GM10847 (cell line): ENCODE measurements around the gene C14orf119.

Experiments
- POLR2A ChIP-seq: IDR thresholded peaks from 2 replicates; pipeline ENCODE4 v1.6.1; 2011; ENCODE audit not compliant: insufficient read length; ENCODE audit errors: extremely low read depth

C14orf119 gene, protein sequence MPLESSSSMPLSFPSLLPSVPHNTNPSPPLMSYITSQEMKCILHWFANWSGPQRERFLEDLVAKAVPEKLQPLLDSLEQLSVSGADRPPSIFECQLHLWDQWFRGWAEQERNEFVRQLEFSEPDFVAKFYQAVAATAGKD

DNA sequence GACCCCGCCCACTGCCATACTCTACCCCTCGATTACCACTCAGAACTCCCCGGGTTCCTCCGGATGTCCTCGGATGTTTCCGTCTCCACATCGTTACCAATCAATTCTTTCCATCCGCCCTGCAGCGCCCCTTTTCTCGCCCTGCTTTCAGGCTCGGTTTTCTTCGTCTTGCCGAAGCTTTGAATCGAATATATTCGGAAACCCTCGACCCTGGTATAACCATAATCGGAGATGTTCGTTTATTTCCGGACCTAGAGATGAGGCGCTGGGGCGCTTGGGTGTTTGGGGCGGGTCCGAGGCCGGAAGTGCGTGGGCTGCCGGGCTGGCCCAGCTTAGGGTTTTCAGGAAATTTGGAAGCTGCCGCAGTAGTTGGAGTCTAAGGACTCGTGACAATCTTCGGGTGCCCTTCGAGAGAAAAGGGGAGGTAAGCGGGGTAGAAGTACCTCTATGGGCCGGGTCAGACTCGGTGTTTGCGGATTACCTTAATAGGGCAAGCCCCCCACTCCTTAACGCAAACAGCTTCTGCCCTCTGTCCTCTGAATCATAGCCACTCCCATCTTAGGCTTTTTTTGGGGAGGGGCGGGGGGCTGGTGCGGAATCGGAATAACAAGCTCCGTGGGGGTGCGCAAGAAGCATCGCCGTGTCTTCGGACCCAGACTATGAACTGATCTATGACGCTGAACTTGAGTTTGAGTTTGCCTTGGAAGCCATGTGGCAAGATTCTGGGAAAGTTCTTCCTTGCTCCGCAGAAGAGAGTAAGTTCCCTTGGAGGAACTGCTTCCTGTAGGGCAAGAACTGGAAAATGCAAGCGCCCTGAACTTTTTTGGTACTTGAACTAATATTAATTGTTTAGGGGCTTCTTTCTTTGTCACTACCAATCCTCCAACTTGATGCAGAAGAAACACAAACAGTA is at the start of gene C14orf119:
TSS of gene C14orf119 (plus strand) at position 310 of the 913 bp plus-strand sequence. CDS start 2,154 bp downstream, outside the sequence.
- TF ChIP-seq POLR2A = peak; percentile 56

DNA sequence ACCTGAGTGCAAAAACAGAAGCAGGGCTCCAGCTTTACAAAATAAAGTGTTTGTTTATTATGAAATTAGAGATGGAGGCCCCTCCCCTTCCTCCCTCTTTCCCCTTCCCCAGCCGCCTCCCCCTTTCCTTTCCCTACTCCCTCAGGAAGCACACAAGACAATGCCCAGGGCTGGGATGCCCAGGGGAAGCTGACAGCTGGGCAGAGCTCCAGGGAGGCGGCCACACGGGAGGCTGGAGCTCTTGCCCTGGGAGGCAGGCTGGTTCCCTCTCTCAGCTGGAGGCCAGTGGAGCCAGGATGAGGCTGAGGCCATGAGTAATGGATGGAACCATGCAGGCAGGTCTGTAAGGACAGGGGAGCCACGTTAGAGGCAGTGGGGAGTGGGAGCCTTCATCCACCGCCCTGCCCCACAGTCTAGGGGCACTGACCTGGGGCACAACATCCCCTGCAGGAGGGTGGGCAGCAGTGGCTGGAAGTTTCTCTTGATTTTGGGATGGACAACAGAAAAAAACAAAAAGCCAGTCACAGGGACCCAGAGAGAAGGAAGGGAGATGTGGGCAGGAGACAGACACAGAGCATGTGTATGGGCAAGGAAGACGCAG is 48.2 kb upstream of the C14orf119 start:
- no peak for TF ChIP-seq POLR2A

DNA sequence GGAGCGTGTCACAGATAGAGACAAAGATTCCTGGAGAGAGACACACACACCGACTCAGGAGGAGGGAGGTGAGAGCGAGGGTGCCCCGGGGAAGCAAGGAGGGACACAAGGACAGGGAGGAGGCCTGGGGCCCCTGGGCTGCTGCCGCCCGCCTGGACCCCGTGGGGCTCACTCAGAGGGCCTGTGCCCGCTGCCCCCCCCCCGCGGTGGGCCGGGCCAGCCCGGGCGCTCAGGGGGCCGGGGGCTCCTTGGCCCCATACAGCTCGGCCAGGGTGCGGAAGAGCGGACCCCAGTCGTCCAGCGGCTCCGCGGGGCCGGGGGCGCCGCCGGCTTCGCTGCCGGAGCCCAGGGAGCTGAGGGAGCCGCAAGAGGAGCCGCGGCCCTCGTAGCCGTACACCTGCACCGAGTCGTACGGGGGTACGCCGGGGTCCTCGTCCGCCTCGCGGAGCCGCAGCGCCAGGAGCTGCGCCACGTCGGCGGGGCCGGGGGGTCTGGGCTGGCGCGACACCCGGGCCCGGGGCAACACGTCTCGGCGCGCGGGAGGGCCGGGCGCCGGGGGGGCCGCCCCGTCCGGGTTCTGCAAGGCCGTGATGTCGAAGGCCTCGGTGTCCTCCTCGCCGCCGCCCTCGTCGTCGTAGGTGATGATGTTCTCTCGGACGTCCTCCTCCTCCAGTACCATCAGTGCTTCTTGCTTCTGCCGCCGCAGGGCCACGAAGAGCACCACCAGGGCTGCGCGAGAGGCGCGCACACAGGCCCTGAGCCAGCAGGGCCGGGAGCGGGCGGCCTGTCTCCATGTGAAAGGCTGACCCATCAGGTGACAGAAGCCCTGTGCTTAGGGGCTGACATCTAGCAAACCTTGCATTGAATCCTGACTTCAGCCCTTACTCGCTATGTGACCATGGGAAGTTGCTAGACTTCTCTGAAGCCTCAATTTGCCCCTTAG is 47.3 kb upstream of the C14orf119 start:
- TF ChIP-seq POLR2A = no peak

DNA sequence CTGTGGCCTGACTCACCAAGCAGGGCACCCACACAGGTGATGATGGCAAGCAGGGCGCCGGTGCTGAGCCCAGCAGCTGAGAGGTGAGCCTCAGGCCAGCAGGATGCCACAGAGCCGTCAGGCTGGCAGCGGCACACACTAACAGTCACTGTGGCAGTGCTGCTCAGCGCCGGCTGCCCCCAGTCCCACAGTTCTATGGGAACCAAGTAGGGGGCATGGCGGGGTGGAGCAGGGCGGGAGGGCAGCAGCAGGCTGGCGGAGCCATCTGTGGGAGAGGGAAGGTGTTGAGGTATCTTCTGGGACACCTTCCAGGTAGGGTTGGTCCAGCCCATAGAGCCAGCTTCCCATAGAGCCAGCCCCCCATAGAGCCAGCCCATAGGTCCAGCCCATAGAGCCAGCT is 46.3 kb upstream of the C14orf119 start:
- TF ChIP-seq POLR2A = no peak

DNA sequence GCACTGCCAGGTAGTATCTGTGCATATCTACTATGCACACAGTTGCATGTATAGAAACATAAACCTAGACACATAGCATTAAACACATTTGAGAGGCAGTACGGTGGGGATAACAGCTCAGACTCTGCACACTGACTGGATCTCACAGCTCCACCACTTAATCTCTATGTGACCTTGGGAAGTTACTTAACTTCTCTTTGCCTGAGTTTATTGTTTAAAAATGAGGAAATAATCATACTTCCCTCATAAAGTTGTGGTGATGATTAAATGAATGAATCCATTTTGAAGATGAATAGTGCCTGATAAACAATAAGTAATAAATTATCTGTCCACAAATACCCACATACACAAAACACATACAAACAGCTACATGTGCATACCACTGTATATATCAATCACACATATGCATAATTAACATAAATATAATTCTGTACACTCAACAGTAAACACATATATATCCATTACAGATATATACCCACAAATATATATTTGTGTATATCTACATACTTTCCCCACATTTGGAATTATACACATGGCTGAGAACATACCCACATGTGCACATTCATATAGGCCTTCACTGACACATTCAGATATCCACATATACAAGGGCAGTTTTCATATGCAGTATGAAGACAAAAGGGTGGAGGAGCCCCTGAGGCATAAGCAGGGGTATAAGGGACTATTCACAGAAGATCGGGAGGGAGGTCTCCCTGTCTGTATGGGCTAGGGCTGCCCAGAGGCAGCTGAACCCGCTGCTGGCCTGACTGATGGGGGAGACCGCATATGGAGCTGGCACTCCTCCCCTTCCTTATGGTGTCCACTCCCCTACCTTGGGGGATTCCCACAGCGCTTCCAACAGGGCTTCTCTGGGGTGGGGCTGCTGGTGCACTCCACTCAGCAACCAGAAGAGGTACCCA is 43.9 kb upstream of the C14orf119 start:
- TF ChIP-seq POLR2A = no peak

DNA sequence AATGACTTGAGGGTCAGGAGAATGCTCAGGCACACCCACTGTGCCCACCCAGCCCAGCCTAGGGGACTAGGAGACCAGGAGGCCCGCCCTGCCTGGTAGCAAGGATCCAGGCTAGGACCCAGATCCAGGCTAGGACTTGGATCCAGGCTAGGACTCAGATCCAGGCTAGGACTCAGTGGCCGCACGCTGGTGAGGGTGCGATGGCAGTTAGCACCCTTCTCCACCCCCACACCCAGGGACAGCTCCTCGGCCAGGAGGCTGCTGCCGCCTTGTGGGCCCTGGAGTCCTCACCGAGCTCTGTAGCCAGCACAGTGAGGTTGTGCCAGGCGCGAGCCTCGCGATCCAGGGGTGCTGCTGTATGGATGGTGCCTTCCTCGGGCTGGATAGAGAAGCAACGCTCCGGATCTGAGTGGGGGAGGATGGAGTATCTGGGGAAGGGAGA is 43.1 kb upstream of the C14orf119 start:
- no peak for TF ChIP-seq POLR2A

DNA sequence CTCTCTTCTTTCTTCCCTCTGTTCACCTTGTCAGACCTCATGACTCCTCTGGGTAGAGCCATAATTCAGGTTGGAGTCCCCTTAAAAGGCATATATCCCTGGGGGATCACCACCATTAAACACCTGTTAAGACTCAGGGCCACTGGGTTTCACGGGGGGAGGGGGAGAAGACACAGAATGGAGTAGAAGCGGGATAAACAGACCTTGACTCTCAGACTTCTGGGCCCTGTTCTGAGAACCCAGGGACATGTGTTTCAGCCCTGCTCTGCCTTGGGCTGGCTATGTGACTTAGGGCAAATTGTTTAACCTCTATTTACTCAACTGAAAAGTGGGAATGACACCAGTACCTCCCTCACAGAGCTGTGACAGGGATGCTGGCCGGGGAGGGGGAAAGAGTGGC is 42.6 kb upstream of the C14orf119 start:
- no peak for TF ChIP-seq POLR2A

DNA sequence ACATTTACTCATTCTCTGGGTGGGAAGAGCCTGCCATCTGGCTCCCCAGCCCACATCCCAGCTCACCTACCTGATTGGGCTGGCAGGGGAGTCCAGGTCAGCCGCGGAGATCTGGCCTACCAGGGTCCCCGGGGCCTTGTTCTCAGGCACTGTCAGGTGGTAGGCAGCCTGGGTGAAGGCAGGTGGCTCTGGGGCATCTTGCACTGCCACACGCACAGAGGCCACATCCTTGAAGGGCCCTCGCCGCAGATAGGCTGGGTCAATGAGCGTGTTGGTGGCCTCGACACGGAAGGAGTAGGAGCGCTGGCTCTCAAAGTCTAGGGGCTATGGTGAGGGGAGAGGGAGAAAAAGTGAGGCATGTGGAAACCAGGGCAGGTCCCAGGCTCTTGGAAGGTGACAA is 41.9 kb upstream of the C14orf119 start:
- no peak for TF ChIP-seq POLR2A

DNA sequence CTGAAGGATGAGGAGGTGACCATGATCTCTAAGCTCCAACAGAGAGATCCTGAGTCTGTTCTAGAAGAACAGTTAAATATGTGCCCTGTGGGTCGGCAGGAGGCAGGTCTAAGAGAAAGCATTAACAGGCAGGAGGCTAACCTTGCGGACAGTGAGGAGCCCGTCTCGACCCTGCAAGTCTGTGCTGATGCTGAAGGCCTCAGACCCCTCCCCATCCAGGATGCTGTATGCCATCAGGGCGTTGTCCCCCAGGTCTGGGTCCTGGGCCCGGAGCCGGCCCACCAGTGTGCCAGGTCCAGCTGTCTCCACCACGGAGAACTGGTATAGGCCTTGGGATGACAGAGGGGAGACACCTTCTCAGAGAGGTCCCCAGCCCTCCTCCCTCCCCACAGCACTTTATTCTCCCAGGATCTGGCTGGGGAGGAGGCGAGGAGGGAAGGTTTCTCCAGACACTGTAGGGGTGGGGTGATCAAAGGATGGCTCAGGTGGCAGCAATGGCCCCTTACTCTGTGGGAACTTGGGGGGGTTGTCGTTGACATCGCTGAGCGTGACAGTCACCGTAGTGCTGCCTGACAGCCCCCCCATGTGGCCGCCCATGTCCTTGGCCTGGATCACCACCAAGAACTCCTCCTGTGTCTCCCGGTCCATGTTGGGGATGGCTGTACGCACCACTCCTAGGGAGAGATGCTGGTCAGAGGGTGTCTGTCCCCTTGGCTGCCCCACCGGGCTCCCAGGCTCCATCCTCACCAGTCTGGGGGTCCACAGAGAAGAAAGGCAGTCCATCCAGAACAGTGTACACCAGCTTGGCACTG is 41.1 kb upstream of the C14orf119 start:
- no peak for TF ChIP-seq POLR2A

DNA sequence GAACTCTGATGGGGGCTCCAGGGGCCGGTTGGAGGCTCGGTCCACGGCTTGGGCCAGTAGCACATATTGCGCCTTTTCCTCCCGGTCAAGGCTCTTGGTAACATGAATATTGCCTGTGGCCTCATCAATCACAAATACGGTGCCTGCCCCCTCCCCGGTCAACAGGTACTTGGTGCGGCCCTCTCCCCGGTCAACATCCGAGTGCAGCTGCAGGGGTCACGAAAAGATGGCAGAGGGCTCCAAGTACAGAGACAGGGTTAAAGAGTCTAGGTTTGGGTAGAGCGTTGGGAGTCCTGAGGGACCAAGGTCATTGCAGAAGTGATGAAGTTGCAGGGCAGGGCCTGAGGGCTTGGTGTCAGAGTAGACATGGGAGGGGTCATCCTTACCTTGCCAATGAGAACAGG is 40.2 kb upstream of the C14orf119 start:
- no peak for TF ChIP-seq POLR2A

DNA sequence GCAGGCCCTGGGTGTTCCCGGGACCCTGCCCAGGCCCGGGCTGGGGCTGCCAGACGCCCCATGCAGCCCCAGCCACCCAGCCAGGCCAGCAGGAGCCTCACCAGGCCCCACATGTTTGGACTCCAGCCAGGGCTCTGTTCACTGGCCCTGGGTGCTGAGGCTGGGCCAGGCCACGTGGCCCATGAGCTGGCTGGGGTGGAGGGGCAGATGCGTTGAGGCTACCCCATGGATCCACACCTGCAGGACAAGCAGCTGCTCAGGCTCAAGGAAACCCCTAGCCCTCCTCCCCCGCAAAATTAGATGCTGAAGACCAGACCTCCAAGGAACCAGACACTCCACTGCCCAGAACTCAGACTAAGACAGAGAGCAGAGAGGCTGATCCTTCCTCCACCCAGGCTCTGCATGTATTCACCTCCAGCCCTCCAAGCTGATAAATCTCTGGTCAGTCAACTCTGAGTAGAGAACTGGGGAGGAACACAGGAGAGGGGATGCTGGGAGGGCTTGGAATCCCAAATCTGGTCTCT is 39.6 kb upstream of the C14orf119 start:
- TF ChIP-seq POLR2A = no peak

DNA sequence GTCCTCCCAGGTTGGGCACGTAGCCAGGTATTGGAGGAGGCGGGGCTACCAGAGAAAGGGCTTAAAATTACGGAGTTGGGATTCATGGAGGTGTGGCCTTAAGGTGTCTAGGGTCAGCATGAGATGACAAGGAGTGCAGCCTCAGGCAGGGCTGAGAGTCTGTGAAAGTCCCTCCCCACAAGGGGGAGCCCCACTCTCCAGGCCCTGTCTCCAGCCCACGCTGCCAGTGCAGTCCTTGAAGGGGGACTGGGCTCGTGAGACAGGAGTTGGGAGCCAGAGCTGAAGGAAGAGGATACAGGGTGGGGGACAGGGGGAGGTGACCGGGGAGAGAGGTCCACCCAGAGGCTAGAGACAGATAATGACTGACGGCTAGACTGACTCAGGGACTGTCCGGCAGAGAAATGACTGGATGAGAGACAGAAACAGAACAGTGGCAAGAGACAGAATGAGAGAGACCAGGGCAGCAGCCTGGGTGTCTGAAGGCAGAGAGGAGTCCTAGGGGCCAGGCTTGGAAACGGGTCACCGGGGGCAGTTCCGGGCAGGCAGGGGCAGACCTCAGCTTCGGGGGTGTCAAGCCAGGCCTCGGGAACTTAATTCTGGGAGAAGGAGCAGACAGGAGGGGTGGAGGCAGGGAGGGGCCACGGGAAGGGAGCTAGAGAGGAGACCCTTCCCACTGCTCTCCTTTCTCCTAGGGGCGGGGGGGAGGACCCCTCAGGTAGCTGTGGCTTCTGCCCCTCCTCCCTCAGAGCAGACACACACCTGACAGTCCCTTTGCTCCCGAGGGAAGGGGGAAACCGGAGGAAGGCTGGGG is 39.0 kb upstream of the C14orf119 start:
- TF ChIP-seq POLR2A = no peak
